IPS DF 6.9 (cell line): ENCODE measurements around the gene CRB1.

Experiments used
- DNase-seq: peaks from one replicate; pipeline ENCODE4 v3.0.0-alpha.2; 2013; ENCODE audit warnings: low read depth, low spot score
- H3K27ac ChIP-seq: one replicate; pipeline ENCODE4 v1.5.1; 2013; ENCODE audit warnings: low read length, control low read depth
- H3K27me3 ChIP-seq: 2 replicates; pipeline ENCODE4 v1.6.1; 2013; ENCODE audit warnings: mild to moderate bottlenecking, low read length; ENCODE audit not compliant: control insufficient read depth, insufficient read depth
- H3K36me3 ChIP-seq: 2 replicates; pipeline ENCODE4 v1.6.1; 2013; ENCODE audit warnings: low read length; ENCODE audit not compliant: control insufficient read depth, insufficient read depth
- H3K4me1 ChIP-seq: 2 replicates; pipeline ENCODE4 v1.6.1; 2013; ENCODE audit warnings: low read length; ENCODE audit not compliant: control insufficient read depth, insufficient read depth
- H3K4me3 ChIP-seq: 2 replicates; pipeline ENCODE4 v1.5.1; 2013; ENCODE audit warnings: mild to moderate bottlenecking, low read length
- H3K9me3 ChIP-seq: 2 replicates; pipeline ENCODE4 v1.6.1; 2013; ENCODE audit warnings: low read length, inconsistent platforms; ENCODE audit not compliant: control insufficient read depth, insufficient read depth
- WGBS: extraction: QIAGEN DNeasy Blood & Tissue Kit; methylation state at CpG from one replicate; pipeline ENCODE4 v1.1.7; 2013; ENCODE audit warnings: mixed read lengths, missing lambda C conversion rate; ENCODE audit not compliant: insufficient read length, insufficient coverage; 5-methylcytosine and 5-hydroxymethylcytosine counted together

The CRB1 gene

GRCh38 chr1:197366996-197367395, 98.9 kb downstream of the CRB1 start:
- H3K4me3 ChIP-seq = no peak overlapping the region
- WGBS = no CpG with 5 or more reads among the region's 2 CpGs
- H3K27me3 ChIP-seq = no peaks in the 10 kb centered on the region
- H3K9me3 ChIP-seq = no peaks in the 10 kb centered on the region
- no peak for DNase-seq
- no peaks in the 10 kb centered on the region for H3K4me1 ChIP-seq
- H3K36me3 ChIP-seq = no peaks in the 10 kb centered on the region
- H3K27ac ChIP-seq = no peak overlapping the region

- no peaks in the 10 kb centered on the region for H3K9me3 ChIP-seq
- H3K27ac ChIP-seq = no peak overlapping the region
- no peaks in the 10 kb centered on the region for H3K36me3 ChIP-seq
- DNase-seq = no peak
- H3K27me3 ChIP-seq = no peaks in the 10 kb centered on the region
- no peak overlapping the region for H3K4me3 ChIP-seq
- WGBS = no CpG with 5 or more reads among the region's 7 CpGs
- no peaks in the 10 kb centered on the region for H3K4me1 ChIP-seq
Measured at GRCh38 chr1:197367627-197368026, 99.6 kb downstream of the CRB1 start.

GRCh38 chr1:197374428-197374827, 106.4 kb downstream of the CRB1 start:
- Histone ChIP-seq H3K4me3 (no peak overlapping the region), H3K4me1 (no peaks in the 10 kb centered on the region), H3K27ac (no peak overlapping the region), H3K27me3 (no peaks in the 10 kb centered on the region), H3K36me3 (no peaks in the 10 kb centered on the region), H3K9me3 (no peaks in the 10 kb centered on the region)
- WGBS = no CpG with 5 or more reads among the region's 1 CpG
- no peak for DNase-seq

GRCh38 chr1:197384471-197384870, 116.4 kb downstream of the CRB1 start:
- Histone ChIP-seq H3K9me3 (no peaks in the 10 kb centered on the region), H3K4me3 (no peak overlapping the region), H3K4me1 (no peaks in the 10 kb centered on the region), H3K27ac (no peak overlapping the region), H3K27me3 (no peaks in the 10 kb centered on the region), H3K36me3 (no peaks in the 10 kb centered on the region)
- no peak for DNase-seq
- WGBS = no CpG with 5 or more reads among the region's 6 CpGs

- no peak for DNase-seq
- Histone ChIP-seq H3K27ac (no peak overlapping the region), H3K36me3 (no peaks in the 10 kb centered on the region), H3K9me3 (no peaks in the 10 kb centered on the region), H3K4me1 (no peaks in the 10 kb centered on the region), H3K4me3 (no peak overlapping the region), H3K27me3 (no peaks in the 10 kb centered on the region)
- no CpG with 5 or more reads among the region's 1 CpG for WGBS
Measured at GRCh38 chr1:197388801-197389200, 120.7 kb downstream of the CRB1 start.

GRCh38 chr1:197390856-197391255, 122.8 kb downstream of the CRB1 start:
- WGBS = no CpG with 5 or more reads among the region's 2 CpGs
- Histone ChIP-seq H3K27ac (no peak overlapping the region), H3K9me3 (no peaks in the 10 kb centered on the region), H3K4me3 (no peak overlapping the region), H3K4me1 (no peaks in the 10 kb centered on the region), H3K27me3 (no peaks in the 10 kb centered on the region), H3K36me3 (no peaks in the 10 kb centered on the region)
- no peak for DNase-seq

GRCh38 chr1:197391303-197392226, 123.5 kb downstream of the CRB1 start:
- no peak overlapping the region for H3K4me3 ChIP-seq
- H3K27me3 ChIP-seq = no peaks in the 10 kb centered on the region
- no peaks in the 10 kb centered on the region for H3K9me3 ChIP-seq
- WGBS = no CpG with 5 or more reads among the region's 3 CpGs
- no peaks in the 10 kb centered on the region for H3K4me1 ChIP-seq
- DNase-seq = no peak
- no peaks in the 10 kb centered on the region for H3K36me3 ChIP-seq
- H3K27ac ChIP-seq = no peak overlapping the region

GRCh38 chr1:197392541-197392940, 124.5 kb downstream of the CRB1 start:
- no peak overlapping the region for H3K27ac ChIP-seq
- H3K9me3 ChIP-seq = no peaks in the 10 kb centered on the region
- no peak overlapping the region for H3K4me3 ChIP-seq
- no CpG with 5 or more reads among the region's 1 CpG for WGBS
- no peaks in the 10 kb centered on the region for H3K36me3 ChIP-seq
- no peaks in the 10 kb centered on the region for H3K27me3 ChIP-seq
- DNase-seq = no peak
- H3K4me1 ChIP-seq = no peaks in the 10 kb centered on the region

- H3K4me3 ChIP-seq = no peak overlapping the region
- H3K9me3 ChIP-seq = no peaks in the 10 kb centered on the region
- WGBS = no CpG with 5 or more reads among the region's 1 CpG
- H3K36me3 ChIP-seq = no peaks in the 10 kb centered on the region
- H3K4me1 ChIP-seq = no peaks in the 10 kb centered on the region
- H3K27me3 ChIP-seq = no peaks in the 10 kb centered on the region
- no peak overlapping the region for H3K27ac ChIP-seq
- DNase-seq = no peak
Measured at GRCh38 chr1:197393105-197393504, 125.1 kb downstream of the CRB1 start.

GRCh38 chr1:197393772-197394171, 125.7 kb downstream of the CRB1 start:
- WGBS = no CpG with 5 or more reads among the region's 4 CpGs
- DNase-seq = no peak
- Histone ChIP-seq H3K27me3 (no peaks in the 10 kb centered on the region), H3K9me3 (no peaks in the 10 kb centered on the region), H3K36me3 (no peaks in the 10 kb centered on the region), H3K4me3 (no peak overlapping the region), H3K4me1 (no peaks in the 10 kb centered on the region), H3K27ac (no peak overlapping the region)
